Lower lobe of right lung (tissue), 2 donors: ENCODE measurements around the gene RPS6KC1. TPM values are rescaled to one million over a fixed set of nuclear protein-coding genes. Genes with fewer than 3 reads are reported as not detected.

Experiments used
- ATAC-seq, 2 donors: fragments of 200-7000 bp; cut with Tn5 transposase; one replicate each; pipeline ENCODE4 v1.9.1; 2020 to 2022; ENCODE audit warnings: mild to moderate bottlenecking in 2 of 2, moderate library complexity in 2 of 2
- DNase-seq: peaks from one replicate; pipeline ENCODE4 v3.0.0-alpha.2; 2020
- H3K27ac ChIP-seq: fragments of 200-600 bp; one replicate; pipeline ENCODE4 v1.8.0; 2022
- H3K27me3 ChIP-seq: fragments of 200-600 bp; one replicate; pipeline ENCODE4 v1.8.0; 2022; ENCODE audit warnings: low read depth
- H3K36me3 ChIP-seq: fragments of 200-600 bp; one replicate; pipeline ENCODE4 v1.8.0; 2022; ENCODE audit warnings: mild to moderate bottlenecking
- H3K4me1 ChIP-seq: fragments of 200-600 bp; one replicate; pipeline ENCODE4 v1.8.0; 2022
- H3K4me3 ChIP-seq: fragments of 200-600 bp; one replicate; pipeline ENCODE4 v1.8.0; 2022; ENCODE audit warnings: mild to moderate bottlenecking
- H3K9me3 ChIP-seq: fragments of 200-600 bp; one replicate; pipeline ENCODE4 v1.8.0; 2022
- intact Hi-C: fragments of 100-400 bp; cut with DNase I; formaldehyde crosslinking; loops from one replicate; pipeline ENCODE4 v1.11.0; 2022
- total RNA-seq: library from RNA; stranded (reverse); fragmentation: NEBNext Ultra II Directional; extraction: Animal tissue kit (Norgen Biotek cat#: 25700); gene quantifications from one replicate; pipeline ENCODE4 v1.2.1, GENCODE V29; 2021
- TF ChIP-seq, protein P1 (sequence below): fragments of 200-600 bp; IDR thresholded peaks from one replicate; pipeline ENCODE4 v1.8.0; 2022; ENCODE audit warnings: antibody characterized with exemption, mild to moderate bottlenecking
- donor health status: DM: no; HTN: yes; CAD: no; lungs with severe emphysema.

The RPS6KC1 gene
- total RNA-seq, 1 donor from 2014 or later, result 18.7 TPM

DNA sequence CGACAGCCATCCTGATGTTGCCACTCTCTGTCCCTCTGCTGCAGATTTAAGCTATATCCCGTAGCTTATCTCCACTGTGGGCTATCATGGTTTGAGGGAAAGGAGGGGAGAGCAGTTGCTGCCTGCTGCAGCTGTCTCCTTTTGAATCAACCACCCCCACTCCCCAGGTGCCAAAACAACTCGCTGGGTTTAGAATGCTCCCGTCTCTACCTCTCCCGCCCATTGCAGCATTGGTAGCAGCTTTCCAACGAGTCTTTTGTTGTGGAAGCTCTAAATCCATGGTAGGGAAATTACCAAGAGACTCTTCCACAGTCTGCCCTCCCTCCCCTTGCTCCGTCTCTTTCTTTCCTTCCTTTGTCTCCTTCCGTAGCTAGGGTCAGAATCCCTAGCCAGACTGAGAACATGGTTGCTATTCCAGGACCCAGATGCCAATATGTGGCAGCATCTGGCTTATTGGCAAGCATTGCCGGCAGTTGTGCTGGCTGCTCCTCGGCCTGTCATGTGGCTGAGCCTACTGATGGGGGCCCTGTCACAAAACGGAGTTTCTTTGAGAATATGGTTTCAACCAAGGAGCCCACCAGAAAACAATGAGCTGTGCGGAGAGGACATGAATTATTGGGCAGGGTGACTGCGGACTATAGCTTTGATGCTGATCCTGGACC lies 230.7 kb downstream of the RPS6KC1 start:
- H3K36me3 ChIP-seq, result no peaks in the 10 kb centered on the region
- DNase-seq, result no peak

DNA sequence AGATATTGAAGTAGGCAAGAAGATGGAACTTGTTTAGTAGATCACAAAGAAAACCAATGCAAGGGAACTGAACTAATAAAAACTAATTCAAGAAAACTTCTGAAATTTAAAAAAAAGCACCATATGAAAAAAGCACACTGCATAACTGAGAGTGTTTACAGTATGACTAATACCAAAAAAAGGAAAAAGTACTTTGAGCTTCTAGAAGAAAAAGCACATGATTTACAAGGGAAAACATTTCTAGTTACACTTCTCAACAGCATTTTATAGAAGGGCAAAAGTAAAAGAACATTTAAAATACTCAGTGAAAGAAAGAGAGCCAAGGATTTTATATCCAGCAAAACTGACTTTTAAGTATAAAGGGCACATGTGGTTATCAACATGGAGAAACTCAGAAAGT lies 233.6 kb downstream of the RPS6KC1 start:
- TF ChIP-seq, protein P1, sequence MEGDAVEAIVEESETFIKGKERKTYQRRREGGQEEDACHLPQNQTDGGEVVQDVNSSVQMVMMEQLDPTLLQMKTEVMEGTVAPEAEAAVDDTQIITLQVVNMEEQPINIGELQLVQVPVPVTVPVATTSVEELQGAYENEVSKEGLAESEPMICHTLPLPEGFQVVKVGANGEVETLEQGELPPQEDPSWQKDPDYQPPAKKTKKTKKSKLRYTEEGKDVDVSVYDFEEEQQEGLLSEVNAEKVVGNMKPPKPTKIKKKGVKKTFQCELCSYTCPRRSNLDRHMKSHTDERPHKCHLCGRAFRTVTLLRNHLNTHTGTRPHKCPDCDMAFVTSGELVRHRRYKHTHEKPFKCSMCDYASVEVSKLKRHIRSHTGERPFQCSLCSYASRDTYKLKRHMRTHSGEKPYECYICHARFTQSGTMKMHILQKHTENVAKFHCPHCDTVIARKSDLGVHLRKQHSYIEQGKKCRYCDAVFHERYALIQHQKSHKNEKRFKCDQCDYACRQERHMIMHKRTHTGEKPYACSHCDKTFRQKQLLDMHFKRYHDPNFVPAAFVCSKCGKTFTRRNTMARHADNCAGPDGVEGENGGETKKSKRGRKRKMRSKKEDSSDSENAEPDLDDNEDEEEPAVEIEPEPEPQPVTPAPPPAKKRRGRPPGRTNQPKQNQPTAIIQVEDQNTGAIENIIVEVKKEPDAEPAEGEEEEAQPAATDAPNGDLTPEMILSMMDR, result no peak
- H3K9me3 ChIP-seq, result no peaks in the 10 kb centered on the region
- H3K4me3 ChIP-seq, result no peak overlapping the region
- intact Hi-C loops, result no loop called here
- no peaks in the 10 kb centered on the region for H3K4me1 ChIP-seq
- no peak overlapping the region for H3K27ac ChIP-seq
- no peak for ATAC-seq
- no peak for DNase-seq
- H3K36me3 ChIP-seq, result no peaks in the 10 kb centered on the region
- no peaks in the 10 kb centered on the region for H3K27me3 ChIP-seq

More for the DNA sequence above, 230.7 kb downstream of the RPS6KC1 start:
- TF ChIP-seq, protein P1, result no peak
- Histone ChIP-seq H3K27ac (no peak overlapping the region), H3K27me3 (no peaks in the 10 kb centered on the region), H3K9me3 (no peaks in the 10 kb centered on the region), H3K4me3 (no peak overlapping the region), H3K4me1 (no peaks in the 10 kb centered on the region)
- intact Hi-C loops, result no loop called here
- ATAC-seq, result no peak

DNA sequence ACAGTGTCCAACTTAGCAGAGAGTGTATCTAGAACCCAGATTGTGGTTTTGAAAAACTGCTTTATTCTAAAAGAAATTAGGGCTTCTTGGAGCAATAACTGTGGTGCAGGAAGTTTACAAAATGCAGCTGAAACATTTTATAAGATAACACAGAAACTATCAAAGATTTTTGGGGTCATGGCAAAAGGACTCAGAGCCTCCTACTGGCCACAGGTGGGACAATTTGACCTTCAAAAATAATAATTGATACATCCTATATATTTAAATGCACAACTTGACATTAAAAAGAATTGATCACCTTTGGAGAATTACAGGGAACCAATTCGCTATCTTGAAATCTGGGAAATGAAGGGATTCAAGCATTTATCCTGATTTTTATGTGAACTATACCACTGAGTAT lies 235.2 kb downstream of the RPS6KC1 start:
- intact Hi-C loops, result no loop called here
- H3K4me3 ChIP-seq, result no peak overlapping the region
- no peaks in the 10 kb centered on the region for H3K4me1 ChIP-seq
- H3K27me3 ChIP-seq, result no peaks in the 10 kb centered on the region
- H3K27ac ChIP-seq, result no peak overlapping the region
- TF ChIP-seq, protein P1, result no peak
- no peaks in the 10 kb centered on the region for H3K36me3 ChIP-seq
- ATAC-seq, result no peak
- no peaks in the 10 kb centered on the region for H3K9me3 ChIP-seq
- no peak for DNase-seq

DNA sequence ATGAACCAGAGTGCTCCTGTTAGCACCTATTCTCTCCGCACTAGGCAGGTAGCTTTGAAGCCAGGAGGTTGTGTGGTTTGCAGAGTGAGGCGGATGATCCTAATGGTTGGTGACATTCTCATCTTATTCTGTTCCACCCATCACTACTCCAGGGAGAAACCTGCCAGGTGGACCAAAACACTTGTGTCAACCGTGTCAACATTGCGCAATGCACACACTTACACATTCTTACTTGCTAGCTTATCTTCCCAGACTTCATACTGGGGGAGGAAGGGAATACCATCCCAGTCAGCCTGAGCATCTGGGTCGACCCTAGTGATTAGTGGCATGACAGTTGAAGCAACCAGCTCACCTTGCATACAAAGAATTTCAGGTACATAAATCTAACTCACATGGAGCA lies 236.9 kb downstream of the RPS6KC1 start:
- no peak for ATAC-seq
- intact Hi-C loops, result no loop called here
- Histone ChIP-seq H3K27me3 (no peaks in the 10 kb centered on the region), H3K36me3 (no peaks in the 10 kb centered on the region), H3K27ac (no peak overlapping the region), H3K9me3 (no peaks in the 10 kb centered on the region), H3K4me1 (no peaks in the 10 kb centered on the region), H3K4me3 (no peak overlapping the region)
- DNase-seq, result no peak
- TF ChIP-seq, protein P1, result no peak

DNA sequence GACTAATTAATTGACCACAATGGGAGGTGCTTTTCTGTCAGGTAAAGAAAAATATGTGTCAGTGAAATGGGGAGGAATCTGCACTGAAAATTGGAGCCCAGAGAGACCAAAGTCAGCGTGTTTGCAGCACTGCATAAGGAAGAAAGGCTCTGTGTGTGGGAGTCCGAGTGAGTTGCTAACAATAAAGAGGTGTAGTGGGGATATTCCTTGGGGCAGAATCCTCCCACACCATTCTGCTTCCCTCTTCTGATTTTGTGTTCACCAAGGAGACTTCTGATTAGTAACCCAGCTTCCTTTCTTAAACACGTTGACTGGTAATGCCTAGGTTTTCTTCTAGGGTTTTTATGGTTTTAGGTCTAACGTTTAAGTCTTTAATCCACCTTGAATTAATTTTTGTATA lies 240.5 kb downstream of the RPS6KC1 start:
- Histone ChIP-seq H3K27ac (no peak overlapping the region), H3K36me3 (no peaks in the 10 kb centered on the region), H3K4me3 (no peak overlapping the region), H3K9me3 (peaks cover 3% of the 10 kb centered on the region), H3K27me3 (no peaks in the 10 kb centered on the region), H3K4me1 (no peaks in the 10 kb centered on the region)
- intact Hi-C loops, result no loop called here
- ATAC-seq (no peak), DNase-seq (no peak)
- TF ChIP-seq, protein P1, result no peak
